ENCODE measurements around the gene SLC38A3.
"Not testable (repeated sequence)": the region's sequence is repeated elsewhere in the genome, so short reads cannot be mapped to it uniquely, and the experiment has no call there.

Gene SLC38A3

DNA sequence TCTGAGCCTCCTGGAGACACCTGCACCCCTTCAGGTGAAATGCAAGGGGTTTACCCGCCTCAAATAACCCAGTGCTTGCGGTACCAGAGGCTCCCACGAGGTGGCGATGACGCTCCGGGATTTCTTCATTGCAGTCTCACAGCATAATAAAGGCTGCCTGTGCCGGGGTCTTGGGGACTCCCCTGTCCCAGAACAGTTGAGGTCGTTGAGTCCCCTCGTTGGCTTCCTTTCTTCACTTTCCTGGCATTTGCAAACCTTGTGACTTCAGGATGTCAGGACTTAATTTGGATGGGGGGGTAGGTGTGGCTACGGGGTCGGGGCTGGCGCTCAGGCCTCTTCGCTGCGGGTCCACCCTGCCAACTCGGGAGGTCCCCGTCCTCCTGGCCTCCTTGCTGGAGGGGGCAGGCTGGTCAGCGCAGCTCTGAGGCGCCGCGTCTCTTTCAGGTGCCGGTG, 12.4 kb upstream of the SLC38A3 start:
- peak; percentile 73 for DNase-seq

DNA sequence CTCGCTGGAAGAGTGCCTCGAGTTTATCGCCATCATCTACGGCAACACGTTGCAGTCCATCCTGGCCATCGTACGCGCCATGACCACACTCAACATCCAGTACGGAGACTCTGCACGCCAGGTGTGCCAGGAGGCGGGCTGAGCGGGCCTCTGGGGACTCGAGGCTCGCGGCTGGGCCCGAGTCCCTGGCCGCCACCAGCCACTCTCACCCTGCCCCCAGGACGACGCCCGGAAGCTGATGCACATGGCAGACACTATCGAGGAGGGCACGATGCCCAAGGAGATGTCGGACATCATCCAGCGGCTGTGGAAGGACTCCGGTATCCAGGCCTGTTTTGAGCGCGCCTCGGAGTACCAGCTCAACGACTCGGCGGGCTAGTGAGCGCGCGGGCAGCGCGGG, 11.8 kb upstream of the SLC38A3 start:
- no peak for DNase-seq

DNA sequence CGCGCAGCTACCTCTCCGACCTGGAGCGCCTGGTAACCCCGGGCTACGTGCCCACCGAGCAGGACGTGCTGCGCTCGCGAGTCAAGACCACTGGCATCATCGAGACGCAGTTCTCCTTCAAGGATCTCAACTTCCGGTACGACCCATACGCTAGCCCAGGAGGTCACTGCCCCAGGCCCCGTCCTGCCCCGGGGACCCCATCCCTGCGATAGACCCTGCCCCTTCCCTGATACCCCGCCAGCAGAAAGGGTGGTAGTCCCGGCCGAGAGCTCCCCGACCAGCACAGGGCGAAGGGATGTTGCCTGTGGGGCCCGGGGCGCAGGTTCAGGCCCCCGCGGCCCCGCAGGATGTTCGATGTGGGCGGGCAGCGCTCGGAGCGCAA, 11.3 kb upstream of the SLC38A3 start:
- DNase-seq, result no peak

DNA sequence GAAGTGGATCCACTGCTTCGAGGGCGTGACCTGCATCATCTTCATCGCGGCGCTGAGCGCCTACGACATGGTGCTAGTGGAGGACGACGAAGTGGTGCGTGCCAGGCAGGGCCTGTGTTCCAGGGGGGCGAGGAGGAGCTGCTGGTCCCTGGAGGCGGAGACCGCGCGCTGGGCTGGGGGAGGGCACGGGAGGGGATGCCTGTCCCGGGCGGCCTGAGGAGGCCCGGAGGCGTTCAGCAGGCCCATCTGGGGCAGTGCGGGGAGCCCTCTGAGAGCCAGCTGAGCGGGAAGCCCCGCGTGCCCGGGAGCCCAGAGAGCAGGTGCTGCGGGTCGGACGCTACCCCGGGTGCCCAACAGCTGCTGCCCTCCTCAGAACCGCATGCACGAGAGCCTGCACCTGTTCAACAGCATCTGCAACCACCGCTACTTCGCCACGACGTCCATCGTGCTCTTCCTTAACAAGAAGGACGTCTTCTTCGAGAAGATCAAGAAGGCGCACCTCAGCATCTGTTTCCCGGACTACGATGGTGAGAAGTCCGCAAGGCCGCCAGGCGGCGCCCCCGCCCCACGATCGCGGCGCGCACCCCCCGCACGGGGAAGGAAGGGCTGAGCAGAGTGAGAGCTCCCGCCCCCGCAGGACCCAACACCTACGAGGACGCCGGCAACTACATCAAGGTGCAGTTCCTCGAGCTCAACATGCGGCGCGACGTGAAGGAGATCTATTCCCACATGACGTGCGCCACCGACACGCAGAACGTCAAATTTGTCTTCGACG, 10.8 kb upstream of the SLC38A3 start:
- DNase-seq, result peak; percentile 49

DNA sequence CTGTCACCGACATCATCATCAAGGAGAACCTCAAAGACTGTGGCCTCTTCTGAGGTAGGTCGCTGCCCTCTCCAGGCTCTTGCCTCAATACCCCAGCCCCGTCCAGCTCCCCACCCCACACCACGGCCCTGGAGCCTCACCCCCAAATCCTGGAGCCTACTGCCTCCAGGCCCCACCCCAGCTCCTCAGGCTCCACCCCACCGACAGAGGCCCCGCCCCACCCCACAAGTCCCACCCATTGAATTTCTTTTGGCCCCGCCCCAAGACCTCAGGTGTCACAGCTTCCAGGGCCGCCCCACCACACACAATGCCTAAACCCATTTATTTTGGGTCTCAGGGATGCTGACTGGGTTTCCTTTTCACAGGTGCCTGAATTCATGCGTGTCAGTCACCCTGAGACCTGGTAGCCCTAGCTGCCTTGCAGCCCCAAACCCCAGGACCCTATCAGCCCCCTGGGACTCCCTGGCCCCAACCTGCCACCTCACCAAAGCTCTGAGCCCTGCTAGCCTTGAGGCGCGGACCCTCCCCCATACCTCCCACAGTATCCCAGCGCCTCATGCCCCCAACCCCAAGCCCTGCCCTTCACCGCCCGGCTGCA, 10.1 kb upstream of the SLC38A3 start:
- DNase-seq, result peak; percentile 12

DNA sequence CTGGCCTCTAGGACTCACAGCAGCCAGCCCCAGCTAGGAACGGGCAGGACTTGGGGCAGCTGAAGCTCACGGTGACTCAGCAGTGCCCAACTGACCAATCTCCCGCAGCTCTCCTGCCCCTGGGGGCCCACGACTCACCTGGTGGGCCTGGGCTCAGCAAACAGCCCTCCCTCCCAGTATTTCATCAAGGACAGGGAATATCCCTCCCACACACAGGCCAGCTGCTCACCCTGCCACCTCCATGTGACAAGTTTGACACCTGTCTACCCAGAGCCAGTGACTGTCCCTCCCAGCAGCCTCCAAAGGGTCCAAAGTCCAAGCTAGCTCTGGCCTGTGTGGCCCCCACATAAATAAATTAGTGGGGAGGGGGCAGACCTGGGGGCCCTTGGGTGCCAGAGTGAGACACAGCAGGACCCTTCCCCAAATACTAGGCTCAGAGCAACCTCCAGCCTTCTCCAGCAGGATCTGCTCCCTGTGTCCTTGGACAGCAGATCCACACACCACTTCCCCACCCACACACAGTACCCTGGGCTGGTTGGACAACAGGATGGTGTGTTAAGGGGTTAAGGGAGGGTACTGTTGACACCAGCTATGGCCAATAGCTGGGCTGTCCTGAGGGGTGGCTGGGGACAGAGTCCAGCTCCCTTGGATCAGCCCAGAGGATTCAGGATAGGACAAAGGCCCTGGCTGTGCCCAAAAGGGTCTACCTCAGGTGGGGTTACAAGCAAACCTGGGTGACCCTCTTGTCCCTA, 9.4 kb upstream of the SLC38A3 start:
- no peak for DNase-seq

DNA sequence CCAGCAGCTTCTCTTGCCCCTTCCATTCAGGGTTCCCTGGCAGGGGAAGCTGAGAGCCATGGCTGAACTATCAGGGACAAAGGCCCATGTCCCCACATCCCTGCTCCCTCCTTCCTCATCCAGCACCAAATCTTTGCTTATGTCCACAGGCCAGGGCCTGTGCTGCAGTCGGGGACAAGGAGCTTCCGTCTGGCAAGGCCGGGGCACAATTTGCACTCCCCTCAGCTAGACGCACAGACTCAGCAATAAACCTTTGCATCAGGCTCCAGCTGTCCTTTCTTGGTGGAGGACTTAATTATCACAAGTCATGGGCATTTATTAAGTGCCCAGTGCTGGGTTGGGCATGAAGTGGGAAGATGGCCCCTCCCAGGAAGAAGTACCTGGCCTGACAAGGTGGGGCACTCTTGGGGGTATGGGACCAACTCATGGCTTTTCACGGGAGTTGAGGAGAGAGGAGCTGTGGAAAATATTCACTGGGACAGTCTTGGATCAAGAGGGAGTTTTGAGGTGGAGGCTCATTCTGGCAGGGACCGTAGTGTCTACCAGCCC, 8.7 kb upstream of the SLC38A3 start:
- no peak for DNase-seq

DNA sequence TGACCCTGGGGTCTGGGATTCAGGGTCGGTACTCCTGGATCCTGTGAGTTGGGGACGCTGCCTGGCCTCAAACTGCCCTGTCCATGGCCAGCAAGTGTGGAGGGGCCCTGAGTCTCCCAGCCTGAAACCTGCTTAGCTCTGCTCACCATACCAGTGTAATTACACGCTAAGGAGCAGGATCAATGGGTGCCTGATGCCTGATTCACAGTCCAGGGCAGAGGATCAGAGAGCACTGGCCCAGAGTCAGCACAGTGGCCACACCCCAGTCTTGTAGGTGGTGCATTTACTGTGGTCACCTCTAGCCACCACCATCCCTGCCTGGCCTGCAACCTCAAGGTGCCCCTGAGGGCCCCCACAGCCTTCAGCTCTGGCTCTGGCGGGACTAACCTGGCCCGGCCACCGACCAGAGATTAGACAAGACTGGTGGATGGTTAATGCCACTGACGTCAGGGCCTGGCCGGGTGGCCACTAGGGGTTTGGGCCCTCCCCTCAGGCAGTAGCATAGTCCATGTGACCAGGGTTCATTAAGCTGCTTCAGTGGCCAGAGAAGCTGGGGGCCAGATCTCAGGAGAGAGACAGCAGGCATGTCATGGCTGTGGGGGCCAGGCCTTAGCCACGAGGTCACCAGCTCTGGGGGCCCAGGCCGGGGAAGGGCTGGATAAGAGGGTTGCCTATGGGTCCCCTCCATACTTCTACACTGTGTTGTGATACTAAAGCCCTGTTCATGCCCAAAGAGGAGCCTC, 3.3 kb upstream of the SLC38A3 start:
- DNase-seq, result no peak

DNA sequence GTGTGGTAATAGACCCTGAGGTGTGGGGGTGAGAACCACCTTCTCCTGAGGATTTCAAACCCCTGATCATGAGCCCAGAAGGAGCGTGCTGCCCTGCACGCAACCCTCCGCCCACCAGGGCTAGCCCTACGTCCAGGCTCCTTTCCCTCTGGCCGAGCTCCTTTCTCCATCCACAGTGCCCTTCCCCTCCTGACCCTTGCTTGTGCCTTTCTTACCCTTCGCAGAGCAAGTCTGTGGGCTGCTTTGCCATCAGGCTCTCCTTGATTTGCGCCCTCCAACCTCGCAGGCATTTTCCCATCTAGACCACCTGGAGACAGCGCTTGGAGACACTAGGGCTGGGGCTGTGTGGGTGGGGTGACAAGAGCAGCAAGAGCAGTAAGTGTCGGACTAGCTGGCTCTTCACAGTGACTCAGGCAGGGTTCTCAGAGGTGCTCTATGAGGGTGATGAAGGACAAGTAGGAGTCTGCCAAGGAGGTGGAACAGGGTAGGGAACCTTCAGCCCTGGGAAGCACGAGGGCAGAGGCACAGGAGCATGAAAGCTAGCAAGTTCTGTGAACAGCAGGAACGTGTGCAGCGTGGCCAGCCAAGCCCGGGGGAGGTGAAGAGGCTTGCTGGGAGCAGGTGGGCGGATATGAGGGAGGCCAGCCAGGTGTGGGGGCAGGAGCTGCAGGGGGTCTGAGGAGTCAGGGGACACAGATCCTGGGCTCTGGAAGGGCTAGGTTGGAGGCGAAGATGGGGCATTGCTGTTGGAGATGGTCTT, 2.5 kb upstream of the SLC38A3 start:
- DNase-seq, result no peak

DNA sequence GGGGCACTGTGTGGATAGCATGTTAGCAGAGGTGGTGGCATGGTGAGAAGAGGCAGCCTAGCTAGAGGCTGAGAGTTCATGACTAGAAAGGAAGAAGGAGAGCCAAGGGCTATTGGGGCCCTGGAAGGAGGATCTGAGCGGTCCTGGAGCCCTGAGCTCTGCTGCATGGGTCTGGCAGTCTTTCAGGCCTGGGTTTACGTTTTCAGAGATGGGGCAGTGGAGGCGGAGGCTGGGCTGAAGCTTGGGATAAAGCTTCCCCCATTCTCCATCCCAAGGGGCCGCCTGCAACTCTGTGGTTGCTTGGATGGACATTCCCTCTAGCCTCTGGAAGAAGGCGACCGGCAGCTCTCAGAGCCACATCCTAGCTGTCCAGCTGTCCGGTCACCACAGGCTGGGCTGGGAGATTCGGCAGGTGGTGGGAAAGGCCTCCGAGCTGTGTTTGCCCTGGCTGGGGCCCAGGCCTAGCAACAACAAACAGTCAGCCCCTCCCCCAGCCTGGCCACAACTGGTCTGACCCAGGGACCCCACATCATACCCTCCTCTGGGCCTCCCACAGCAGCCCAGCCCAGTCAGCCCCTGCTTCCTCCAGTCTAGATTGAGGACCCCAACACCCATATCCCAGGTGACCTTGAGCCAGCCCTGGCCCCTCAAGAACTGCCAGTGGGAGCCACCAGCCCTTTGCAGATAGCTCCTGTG, 1.8 kb upstream of the SLC38A3 start:
- DNase-seq, result no peak

DNA sequence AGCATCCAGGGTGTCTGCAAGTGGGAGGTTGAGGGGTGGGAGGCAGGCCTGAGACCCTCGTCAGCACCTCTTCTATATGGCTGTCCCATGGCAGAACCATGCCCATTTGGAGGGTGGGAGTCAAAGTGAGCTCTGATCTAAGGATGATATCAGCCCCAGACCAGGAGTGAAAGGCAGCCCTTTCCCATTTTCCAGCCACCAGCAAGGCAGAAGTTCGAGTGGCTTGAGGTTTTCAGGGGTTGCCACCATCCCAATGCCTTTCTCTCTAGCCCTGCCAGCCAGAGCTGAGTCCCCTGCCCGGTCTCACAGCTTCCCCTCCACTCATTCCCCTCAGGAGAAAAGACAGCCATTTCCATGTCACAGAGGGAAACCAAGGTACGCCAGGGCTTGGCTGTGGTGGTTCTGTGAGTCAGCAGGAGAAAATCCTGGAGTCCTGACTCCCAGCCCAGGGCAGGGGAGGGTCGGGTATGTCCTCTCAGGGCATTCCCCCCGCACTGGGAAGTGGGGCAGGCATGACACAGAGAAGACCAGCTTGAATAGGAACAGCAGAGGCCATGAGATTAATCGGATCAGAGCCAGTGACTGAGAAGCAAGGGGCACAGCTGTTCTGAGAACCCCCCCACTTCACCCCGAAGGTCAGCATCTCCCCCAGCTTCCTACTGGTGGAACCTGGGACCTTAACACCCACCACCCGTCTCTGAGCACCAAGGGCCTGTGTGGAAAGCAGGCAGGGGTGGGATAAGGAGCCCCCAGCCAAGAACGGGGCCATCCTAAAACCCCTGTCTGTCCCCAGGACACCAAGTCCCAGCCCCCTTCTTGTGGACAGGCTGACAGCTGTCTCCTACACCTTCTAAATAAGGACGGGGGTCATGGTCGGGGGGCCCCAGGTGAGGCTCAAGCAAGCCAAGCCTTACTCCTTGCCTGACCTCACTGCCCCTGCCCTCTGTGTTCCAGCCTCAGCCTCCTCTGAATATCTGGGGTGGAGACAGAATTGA, 965 bp upstream of the SLC38A3 start:
- no peak for DNase-seq

DNA sequence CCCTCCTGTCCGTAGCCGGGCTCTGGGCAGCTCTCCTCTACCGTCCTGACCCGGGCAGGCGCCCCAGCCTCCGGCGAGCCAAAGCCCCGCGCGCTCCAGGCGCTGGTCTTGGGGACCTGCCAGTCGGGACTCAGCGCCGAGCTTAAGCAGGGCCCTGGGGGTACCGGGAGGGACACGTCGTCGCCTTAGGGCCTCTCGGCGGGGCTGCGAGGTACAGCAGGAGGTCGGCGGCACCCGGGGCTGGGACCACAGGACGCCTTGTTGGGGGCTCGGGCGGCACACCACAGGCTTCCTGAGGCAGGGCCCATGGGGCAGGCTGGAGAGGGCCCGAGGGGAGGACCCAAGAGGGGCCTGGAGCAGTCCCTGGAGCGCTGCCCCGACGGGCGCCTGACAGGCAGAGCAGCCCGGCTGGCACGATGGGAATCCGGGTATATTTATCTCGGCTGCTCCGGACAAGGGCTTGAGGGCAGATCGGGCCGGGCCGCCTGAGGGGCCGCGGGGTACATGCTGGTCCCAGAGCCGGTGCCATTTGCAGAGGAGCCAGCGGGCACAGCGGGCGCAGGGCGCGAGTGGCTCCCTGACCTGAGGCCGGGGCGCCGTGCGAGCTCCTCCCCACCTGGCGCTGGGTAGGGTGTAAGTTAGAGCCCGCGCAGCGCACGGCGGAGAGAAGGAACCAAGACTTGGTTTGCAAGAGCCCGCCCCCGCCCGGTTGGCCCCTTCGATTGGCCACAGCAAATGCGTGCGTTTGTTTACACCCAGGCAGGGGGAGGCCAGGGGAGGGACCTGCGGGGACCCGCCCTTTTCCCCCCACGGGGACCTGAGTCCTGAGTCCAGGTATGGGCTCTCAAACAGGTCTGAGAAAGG, 574 bp downstream of the SLC38A3 start:
- no peak for DNase-seq

DNA sequence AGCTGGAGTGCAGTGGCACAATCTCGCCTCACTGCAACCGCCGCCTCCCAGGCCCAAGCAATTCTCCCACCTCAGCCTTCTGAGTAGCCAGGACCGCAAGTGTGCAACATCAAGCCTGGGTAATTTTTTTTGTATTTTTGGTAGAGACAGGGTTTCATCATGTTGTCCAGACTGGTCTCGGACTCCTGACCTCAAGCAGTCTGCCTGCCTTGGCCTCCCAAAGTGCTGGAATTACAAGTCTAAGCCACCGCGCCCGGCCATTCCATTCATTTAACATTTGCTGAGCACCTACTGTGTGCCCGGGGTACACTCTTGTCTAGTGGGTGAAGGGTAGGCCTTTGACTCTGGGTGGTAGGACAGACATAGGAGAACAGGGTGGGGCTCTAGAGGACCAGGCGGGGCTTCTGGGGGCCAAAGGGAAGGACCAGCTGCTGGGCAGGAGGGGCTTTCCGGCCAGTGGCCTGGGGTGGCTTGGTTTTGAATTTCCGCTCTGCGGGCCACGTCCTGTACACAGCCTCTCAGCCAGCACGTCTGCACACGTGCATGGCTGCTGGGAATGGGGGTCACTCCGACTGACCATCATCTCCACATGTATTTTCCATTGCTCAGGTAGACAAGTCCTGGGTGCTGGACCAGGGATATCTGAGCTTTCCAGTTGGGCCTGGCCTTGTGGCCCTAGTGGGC, 2.4 kb downstream of the SLC38A3 start:
- no peak for DNase-seq

DNA sequence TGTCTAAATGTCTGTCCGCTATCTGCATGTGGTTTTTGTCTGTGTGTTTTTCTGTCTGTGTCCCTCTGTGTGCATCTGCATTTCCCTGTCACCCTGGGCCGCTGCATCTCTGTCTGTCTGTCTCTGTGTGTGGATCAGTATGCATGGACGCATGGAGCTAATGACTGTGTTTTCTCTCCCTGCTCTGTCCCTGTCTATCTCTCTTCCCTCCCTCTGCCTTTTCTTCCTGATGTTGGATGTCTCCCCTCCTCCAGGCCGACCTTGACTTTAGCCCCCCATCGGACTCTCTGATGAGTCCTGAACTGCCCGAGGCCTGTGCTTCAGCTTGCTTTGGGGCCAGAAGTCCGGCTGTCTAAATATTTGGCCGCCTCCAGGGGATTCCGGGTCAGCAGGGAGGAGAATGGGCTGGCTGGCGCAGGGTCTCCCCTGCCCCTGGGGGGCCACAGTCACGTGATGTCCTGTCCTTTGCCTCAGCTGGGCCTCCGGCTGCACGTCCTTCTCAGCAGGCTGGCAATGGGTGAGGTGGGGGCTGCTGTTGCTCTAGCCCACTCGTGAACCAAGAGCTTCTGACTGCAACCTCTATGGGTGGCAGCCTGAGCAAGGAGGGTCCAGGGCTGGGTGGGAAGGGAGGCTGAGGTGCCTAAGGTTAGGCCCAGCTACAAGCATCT, 3.7 kb downstream of the SLC38A3 start:
- no peak for DNase-seq

DNA sequence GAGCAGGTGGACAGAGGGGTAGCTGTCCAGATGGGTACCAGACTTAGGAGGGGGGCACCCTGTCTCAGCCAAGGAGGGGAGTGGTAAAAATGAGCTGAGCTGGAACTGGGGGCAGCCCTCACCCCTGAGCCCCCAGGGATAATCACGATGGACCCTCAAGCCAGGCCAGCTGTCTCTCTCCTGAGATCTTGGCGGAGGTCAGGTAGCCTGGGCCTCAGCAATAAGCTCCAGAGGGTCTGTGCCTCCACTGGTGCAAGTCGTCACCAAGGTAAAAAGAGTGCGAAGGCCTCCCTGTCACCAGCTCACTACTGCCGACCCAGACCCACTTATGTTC, 5.1 kb downstream of the SLC38A3 start:
- no peak for DNase-seq

DNA sequence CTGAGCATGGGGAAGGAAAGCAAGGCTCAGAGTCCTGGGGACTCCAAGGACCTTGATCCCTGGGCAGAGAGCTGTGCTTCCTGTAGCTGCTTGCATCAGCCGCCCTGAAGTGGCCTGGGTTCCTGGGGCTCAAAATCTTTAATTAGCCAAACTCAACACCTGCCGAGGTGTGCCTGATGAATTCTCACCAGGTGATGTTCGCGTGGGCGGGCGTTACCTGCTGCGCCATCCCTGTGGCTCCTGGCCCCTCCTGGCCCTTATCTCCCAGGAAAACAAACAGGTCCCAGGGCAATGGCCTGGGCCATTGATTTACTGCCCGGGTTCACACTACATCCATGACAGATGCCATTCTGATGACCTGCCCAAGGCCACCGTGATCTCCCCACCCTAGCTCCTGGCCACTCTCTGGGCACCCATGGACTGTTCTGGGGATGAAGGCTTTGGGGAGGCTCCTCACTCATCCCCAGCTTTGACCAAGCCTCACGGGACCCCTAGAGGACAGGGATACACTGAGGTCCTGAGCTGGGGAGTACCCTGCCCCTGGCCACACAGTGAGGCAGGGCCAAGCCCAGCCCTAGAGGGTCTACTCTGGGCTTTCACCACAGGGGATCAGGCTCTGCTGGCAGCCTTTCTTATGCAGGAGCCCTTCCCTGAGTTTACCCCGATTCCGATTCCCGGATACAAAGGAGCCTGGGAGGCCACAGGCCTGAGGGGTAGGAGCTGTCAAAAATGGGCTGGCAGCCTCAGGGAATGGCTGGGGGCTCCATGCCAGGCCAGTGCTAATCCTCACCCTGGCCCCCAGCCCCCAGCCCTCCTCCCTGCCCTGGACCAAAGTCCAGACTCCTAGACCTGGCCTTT, 5.7 kb downstream of the SLC38A3 start:
- no peak for DNase-seq

DNA sequence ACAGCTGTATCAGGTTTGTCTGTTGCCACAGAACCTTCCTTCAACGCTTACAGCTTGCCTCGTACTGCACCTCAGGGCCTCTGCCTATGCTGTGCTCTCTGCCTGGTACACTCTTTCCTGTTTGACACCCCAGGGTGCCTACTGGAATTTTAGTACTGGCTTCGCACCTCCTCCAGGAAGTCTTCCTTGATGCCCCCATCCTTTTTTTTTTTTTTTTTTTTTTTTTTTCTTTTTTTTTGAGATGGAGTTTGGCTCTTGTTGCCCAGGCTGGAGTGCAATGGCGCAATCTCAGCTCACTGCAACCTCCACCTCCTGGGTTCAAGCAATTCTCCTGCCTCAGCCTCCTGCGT, 6.3 kb downstream of the SLC38A3 start:
- not testable (repeated sequence) for DNase-seq
